SH-SY5Y (cell line): Measurements from ENCODE around the gene LAMB1.
A peak's percentile ranks its signal among the peaks of the same experiment; 100 is the strongest.

Experiments
- GATA2 ChIP-seq: IDR thresholded peaks from 2 replicates; pipeline ENCODE4 v1.6.1; 2011; ENCODE audit warnings: mild to moderate bottlenecking, low read depth, low read length
- GATA3 ChIP-seq: IDR thresholded peaks from 2 replicates; pipeline ENCODE4 v1.6.1; 2011; ENCODE audit warnings: low read depth, mild to moderate bottlenecking, low read length, moderate library complexity

The LAMB1 gene

DNA sequence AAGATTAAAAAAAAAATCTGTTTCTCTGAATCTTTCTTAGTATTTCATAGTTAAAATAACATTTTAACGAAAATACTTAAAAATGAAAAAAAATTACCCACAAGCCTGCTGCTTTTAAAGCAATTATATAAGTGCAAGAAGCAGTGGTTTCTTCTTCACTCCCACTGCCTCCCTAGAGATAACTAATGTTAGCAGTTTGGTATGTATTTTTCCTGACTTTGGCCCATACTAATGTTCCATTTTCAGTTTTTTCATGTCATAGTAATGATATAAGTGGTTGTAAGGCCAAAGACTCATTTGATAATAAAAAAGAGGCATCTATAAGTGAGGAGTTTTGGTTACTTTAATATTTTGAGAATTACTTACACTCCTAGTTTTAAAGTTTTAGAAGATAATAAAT is 24.3 kb upstream of the LAMB1 start:
- TF ChIP-seq GATA2 (no peak), GATA3 (no peak)

DNA sequence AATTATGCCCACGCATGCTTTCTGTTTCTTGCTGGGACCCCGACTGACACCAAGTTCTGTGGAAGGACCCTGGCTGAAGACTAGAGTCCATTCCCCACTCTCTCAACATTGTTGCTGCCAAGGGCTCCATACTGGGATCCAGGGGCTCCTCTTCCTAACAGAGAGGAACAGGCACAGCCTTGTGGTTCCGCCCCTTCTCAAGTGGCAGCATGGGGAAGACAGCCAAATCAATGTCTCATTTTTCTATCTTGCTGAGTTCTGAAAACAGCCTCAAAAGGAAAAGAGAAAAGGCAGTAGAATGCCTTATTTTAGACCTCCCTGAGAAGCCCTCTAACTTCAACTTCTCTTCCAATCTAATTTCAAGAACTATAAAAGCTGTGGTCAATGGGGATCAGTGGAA is 23.7 kb upstream of the LAMB1 start:
- no peak for TF ChIP-seq GATA2
- TF ChIP-seq GATA3 = no peak

DNA sequence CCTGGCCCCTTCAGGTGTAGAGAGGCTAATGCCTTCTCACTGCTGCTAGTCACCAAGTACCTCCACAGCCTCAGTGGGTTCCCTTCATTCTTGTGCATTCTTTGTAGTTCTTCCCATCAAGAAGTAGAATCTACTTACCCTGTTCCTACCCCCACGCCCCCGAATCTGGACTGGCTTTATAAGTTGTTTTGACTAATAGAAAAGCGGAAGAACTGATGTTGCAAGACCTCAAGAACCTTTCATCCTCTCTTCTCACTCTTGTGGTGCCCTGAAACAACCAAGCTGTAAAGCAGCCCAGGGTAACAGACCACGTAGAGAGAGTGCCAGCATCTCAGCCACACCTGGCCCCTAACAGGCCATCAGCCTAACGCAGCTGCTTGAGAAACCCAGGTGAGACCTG is 23.2 kb upstream of the LAMB1 start:
- TF ChIP-seq GATA3 (no peak), GATA2 (no peak)

DNA sequence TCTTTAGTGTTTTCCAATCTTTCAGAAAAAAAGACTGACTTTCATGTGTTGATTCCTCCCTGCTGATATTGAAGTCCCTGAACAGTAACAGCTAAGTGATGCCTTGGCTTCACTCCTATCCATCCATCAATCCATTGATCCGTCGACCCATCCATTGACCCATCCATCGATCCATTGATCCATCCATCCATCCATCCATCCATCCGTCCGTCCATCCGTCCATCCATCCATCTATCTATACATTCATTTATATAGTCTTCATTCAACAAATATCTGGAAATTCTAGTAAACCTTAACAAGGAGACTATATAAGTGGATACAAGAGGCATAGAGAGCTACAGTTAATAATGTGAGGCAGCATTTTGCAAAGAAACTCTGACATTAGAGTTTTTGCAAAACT is 21.6 kb upstream of the LAMB1 start:
- TF ChIP-seq GATA2 (no peak), GATA3 (no peak)

DNA sequence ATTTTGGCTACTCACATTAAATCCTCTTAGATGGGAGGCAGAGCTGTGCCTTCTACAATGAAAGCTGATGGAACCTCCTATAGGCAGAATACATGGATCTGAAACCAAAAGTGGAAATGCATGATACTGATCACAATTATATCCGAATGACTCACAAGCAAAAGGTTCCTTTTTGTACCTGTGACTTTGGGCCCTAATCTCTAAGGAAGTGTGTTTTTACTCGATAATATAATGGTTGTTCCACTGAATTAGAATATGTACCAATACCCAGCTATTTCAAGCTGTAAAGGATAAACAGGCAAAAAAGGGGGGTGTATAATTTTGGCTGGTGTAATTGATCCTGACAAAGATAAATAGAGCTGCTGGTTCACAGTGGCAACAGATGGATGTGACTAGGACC is 17.6 kb upstream of the LAMB1 start:
- 0 out of 2 replicates have a peak, but pooled peaks have one; percentile 47 for TF ChIP-seq GATA3
- peak; percentile 26; the same call in 1 of the 2 replicates for TF ChIP-seq GATA2

DNA sequence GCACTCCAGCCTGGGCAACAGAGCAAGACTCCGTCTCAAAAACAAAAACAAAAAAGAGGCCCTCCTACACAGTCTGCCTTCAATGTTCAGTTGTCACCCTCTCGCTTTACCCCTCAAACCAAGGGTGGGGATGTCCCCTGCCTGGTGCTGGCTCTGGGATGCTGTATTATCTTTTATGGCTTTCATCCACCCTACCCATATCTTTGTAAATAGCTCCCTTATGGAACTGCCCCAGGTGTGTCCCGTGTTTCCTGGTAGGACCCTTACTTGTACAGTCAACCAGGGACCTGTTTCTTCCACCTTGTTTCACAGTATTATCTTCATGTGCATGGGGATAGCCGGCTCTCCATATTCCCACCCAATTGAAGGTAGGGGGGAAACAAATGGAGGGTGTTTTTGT is 15.7 kb upstream of the LAMB1 start:
- TF ChIP-seq GATA3 = no peak
- TF ChIP-seq GATA2 = no peak

DNA sequence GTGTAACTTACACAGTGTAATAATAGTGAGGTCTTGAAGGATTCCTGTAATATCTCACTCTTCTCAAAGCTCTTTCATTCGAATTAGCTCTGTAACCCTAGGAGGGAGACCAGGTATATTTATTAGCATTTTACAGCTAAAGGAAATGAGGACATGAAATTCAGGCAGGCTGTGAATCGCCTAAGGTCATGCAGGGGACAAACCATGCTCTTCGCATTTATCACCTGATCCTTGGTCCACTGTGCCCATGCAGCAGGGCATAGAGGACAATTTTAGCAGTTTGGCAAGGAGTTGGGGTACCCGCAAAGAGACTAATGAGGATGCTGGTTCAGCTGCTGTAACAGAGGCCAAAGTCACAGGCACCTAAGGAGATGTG is 14.8 kb upstream of the LAMB1 start:
- TF ChIP-seq GATA3 (no peak), GATA2 (no peak)

DNA sequence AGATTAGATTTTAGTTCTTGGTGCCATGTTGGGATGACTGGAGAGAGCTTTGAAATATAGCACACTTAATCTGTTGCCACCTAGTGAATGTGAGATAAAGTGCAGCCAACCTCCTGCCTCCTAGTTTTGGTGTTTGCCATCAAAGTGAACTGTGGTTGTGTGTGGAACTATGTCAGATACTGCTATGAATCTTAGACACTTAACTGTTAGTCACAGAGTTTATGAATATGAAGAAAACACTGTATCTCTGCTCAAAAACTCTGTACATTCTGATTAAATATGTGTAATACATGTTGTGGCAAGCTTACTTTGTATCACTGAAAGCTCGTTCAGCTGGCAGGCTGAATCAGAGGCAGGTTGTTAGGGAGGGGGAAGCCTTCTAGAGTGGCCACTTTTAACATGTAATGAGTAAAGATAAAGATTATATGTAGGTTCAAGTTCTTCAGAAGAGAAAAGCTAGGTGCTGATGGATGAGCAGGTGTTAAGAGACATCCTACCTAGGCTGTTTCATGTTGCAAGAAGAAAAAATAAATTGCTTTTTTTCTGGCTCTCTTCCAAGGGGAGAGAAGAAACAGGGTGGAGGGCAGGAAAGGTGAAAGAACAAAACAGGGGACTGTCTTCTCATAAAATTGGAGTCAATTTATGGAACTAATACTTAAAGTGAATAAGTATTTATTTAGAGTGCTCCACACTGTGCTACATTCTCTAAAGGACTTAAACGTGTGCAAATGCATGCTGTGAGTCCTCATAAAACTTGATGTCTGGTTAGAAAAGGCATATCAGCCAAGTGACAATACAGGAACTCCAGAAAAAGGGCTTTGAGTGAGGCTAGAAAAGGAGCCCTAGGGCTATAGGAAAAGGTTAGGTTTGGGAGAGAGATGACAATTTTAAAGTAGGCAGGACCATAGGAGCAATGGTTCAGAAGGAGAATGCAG is 14.1 kb upstream of the LAMB1 start:
- TF ChIP-seq GATA2 (no peak), GATA3 (no peak)

DNA sequence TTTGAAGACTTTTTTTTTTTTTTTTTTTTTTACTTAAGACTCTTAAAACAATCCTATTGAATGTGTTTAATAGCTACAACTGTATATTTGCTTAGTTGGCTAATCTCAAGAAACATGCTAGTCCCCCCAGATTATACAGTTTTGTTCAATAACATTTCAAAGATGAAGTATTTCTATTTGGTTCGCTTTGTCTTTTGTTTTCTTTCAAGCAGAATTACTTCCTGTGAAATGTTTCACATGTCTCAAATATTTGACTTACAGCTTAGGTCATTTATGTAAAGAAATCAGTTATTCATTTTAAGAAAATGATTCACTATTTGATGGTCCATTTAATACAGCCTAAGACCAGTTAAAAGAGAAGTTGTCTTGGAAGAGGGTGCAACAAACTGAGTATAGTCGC is 12.8 kb upstream of the LAMB1 start:
- no peak for TF ChIP-seq GATA2

DNA sequence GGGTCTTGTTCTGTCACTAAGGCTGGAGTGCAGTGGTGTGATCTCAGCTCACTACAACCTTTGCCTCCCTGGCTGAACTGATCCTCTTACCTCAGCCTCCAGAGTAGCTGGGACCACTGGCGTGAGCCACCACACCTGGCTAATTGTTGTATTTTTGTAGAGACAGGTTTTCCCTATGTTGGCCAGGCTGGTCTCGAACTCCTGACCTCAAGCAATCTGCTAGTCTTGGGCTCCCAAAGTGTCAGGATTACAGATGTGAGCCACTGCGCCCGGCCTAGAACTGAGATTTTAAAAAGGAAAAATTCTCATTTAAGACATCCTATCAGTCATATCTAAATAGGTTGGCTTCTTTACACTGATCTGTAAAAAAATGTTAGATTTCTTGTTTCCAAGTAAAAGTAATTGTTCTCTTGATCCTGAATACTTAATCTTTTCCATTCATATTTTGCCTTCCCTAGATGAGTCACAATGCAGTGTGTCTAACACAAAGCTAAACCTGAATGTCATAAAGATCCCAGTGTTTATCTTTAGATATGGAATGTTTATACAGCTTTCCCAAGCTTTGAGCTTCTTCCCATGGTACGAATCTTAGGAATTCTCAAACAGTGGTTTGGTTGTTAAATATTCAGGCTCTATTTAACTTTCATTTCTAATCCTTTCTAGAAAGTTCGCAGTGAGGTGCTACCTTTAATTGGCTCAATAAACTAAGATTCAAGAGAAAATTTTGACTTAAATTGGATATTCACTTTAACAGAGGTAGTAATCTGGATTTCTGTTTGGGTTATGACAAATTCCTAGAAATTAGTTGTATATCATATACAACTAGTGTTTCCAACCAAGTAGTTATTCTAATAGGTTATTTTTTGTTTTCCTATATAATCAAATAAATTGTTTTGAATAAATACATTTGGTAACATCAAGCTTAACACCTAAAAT is 12.1 kb upstream of the LAMB1 start:
- no peak for TF ChIP-seq GATA2

DNA sequence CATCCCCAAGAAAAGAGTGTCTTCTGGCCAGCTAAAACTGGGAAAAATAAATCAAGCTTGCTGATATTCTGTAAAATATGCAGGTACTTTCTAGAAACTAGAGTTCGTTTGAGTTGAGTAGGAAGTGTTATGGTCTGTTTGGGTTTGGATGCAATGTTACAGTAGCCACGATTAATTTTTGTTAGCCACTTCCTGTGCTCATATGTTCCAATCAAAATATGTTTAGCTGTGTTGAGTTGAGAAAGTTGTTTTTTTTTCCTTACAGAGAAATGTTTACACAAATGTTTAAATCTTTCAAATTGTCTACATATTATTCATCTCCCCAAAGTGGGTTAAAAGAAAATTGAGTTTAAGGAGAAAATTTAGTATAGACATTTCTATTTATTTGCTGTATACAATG is 11.3 kb upstream of the LAMB1 start:
- TF ChIP-seq GATA2 (no peak), GATA3 (no peak)

DNA sequence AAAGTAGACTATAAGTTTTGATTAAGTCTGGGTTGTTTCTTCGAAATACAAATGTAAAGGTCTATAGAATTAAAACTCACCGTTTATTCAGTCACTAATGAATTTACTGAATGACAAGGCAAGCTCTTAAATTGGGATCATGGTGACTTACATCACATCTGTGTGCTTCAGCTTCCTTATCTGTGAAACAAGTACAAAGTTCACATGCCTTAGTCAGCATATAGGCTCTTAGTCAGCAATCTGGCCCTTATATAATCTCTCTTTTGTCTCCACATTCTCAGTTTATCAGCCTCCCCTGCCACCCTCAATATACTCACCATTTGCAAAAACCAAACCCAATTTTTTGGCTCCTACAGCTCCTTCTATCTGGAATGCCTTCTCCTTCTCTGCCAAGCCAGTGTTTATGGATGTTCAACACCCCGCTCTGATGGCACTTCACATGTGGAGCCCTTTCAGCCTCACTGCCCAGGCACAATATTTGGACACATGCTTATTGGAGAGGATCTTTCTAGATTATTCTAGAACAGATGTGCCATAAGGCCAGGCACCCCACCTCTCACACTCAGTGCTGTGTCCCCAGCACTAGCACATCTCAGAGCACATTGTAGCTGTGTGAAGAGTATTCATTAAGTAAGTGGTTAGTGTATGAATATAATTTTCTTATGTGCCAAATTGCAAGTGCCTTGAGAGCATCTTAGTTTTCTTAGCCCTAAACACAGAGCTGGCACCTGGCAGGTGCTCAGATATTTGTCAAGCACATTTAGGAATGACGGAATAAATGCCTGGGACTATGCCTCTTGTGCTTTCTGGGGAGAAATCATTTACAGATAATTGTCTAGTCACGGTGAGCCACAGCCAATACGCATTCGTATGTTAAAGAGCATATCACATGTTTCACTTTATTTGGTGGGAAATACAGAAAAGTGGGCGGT is 9.8 kb upstream of the LAMB1 start:
- TF ChIP-seq GATA3 (no peak), GATA2 (no peak)

DNA sequence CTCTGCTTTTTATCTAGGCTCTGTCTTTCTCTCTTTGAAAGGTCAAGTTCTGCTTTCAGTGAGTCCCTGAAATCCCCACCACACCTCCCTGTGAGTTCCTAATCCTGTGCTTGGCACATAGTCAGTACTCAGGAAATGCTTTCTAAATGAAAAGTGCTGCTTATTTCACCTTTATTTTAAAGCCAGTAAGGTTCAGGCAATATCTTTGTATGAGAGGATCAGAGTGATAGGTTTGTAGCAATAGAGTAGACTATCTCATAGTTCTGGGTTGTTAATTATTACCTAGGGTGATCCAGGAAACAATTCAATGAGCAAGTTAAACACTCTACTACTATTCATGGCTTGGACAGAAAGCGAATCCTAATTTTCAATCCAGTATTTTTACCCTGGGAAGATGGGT is 7.4 kb upstream of the LAMB1 start:
- TF ChIP-seq GATA3 = no peak
- no peak for TF ChIP-seq GATA2

DNA sequence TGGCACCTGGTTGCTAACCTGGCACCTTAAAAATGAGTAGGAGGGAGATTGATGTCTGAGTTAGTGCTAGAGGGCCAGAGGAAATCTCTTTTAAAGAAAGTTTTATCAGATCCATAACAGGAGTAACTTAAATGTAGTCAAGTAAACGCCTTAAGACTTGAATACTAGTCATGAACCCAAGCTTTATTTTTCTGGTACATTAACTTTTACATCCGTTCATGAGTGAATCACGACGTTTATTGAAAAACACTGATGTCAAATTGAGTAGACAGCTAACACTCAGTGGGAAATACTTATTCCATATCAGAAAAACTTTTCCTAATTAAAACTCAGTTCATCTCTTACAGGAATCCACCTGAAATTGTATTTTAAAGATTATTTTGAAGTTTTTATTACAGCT is 6.9 kb upstream of the LAMB1 start:
- TF ChIP-seq GATA2 = no peak
- TF ChIP-seq GATA3 = no peak
